BE2C (cell line): ENCODE results near the gene SAP30L.

ENCODE experiments used
- DNase-seq: peaks from one replicate; pipeline ENCODE4 v3.0.0-alpha.2; 2020
- H3K27me3 ChIP-seq: fragments of 250-450 bp; sonication (Bioruptor Pico); 2 replicates; pipeline ENCODE4 v1.5.1; 2020; ENCODE audit warnings: mild to moderate bottlenecking
- H3K36me3 ChIP-seq: fragments of 250-450 bp; sonication (Bioruptor Pico); 2 replicates; pipeline ENCODE4 v1.5.1; 2020; ENCODE audit warnings: mild to moderate bottlenecking
- H3K4me1 ChIP-seq: fragments of 250-450 bp; sonication (Bioruptor Pico); 2 replicates; pipeline ENCODE4 v1.5.1; 2020
- H3K4me3 ChIP-seq: 2 replicates; pipeline ENCODE4 v1.5.1; 2011; ENCODE audit warnings: low read depth, low read length
- H3K9me3 ChIP-seq: fragments of 250-450 bp; sonication (Bioruptor Pico); 2 replicates; pipeline ENCODE4 v1.5.1; 2020
- TF ChIP-seq, protein P1 (sequence below): IDR thresholded peaks from 2 replicates; pipeline ENCODE4 v1.5.1; 2012; ENCODE audit warnings: mild to moderate bottlenecking, low read depth, low read length

Gene SAP30L

DNA sequence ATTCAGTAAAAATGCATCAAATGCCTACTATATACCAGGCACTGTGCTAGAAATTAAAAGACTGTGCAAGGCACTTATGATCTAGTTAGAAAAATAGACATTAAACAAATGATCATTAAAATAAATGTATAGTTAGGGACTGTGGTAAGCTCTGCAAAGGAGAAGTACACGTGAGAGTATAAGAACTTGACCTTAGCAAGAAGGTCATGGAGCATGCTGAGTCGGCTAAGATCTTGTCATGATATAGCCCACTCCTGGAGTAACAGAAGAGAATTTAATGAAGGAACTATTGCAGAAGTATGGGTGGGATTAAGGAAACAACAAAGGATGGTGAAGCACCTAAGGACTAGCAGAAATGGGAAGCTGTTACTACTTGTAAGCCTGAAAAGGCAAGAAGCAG lies 23.5 kb upstream of the SAP30L start:
- Histone ChIP-seq H3K9me3 (no peaks in the 10 kb centered on the region), H3K4me1 (no peaks in the 10 kb centered on the region), H3K4me3 (no peak overlapping the region), H3K36me3 (no peaks in the 10 kb centered on the region), H3K27me3 (no peaks in the 10 kb centered on the region)
- TF ChIP-seq, protein P1, sequence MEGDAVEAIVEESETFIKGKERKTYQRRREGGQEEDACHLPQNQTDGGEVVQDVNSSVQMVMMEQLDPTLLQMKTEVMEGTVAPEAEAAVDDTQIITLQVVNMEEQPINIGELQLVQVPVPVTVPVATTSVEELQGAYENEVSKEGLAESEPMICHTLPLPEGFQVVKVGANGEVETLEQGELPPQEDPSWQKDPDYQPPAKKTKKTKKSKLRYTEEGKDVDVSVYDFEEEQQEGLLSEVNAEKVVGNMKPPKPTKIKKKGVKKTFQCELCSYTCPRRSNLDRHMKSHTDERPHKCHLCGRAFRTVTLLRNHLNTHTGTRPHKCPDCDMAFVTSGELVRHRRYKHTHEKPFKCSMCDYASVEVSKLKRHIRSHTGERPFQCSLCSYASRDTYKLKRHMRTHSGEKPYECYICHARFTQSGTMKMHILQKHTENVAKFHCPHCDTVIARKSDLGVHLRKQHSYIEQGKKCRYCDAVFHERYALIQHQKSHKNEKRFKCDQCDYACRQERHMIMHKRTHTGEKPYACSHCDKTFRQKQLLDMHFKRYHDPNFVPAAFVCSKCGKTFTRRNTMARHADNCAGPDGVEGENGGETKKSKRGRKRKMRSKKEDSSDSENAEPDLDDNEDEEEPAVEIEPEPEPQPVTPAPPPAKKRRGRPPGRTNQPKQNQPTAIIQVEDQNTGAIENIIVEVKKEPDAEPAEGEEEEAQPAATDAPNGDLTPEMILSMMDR = no peak
- DNase-seq = no peak

DNA sequence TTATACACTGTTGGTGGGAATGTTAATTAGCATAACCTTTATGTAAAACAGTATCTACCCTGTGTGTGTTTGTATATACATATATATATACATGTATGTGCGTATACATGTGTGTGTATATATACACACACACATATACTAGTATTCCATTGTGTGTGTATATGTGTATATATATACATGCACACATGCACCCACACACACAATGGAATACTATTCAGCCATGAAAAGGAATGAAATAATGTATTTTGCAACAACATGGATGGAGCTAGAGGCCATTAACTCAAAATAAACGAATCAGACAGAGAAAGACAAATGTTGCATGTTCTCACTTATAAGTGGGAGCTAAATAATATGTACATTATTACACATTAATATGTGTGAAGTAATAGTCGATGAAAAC lies 17.6 kb upstream of the SAP30L start:
- H3K4me3 ChIP-seq = no peak overlapping the region
- no peaks in the 10 kb centered on the region for H3K9me3 ChIP-seq
- TF ChIP-seq, protein P1 = no peak
- H3K36me3 ChIP-seq = no peaks in the 10 kb centered on the region
- no peaks in the 10 kb centered on the region for H3K4me1 ChIP-seq
- H3K27me3 ChIP-seq = no peaks in the 10 kb centered on the region
- no peak for DNase-seq

DNA sequence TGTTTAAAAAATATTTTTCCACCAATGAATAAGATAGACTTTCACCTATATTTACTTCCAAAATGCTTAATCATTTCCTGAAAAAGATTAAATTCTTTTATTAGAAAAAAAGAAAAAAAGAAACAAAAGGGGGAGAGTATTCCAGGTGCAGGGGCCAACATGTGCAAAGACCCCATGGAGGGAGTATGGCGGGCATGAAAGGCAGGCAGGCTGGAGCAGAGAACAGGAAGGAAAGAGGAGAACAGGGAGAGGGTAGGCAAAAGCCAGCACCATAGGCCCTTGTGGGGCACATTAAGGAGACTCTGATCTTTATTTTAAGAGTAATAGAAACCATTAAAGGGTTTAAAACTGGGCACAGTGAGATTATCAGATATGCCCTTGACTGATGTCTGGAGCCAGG lies 16.5 kb upstream of the SAP30L start:
- TF ChIP-seq, protein P1 = no peak
- H3K9me3 ChIP-seq = no peaks in the 10 kb centered on the region
- H3K4me3 ChIP-seq = no peak overlapping the region
- H3K4me1 ChIP-seq = no peaks in the 10 kb centered on the region
- no peaks in the 10 kb centered on the region for H3K27me3 ChIP-seq
- no peak for DNase-seq
- no peaks in the 10 kb centered on the region for H3K36me3 ChIP-seq

DNA sequence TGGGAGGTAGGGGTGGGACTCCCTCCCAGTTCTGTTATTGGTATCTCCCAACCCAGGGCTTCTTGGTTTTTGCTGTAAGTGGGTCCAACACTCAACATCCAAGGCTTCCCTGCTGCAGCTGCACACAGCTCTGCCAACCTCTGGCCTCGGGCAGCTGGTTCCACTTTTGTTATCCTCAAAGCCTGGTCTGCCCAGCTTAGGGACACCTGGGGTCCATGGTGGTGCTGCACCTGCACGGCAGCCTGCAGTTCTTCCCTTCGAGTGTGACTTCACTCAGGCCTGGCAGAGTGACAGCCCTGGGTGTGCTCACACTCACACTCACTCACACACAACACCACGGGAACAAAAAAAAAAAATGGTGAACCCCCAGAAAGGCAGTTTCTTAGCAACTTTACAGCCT lies 15.3 kb upstream of the SAP30L start:
- no peaks in the 10 kb centered on the region for H3K27me3 ChIP-seq
- H3K4me1 ChIP-seq = no peaks in the 10 kb centered on the region
- no peak for DNase-seq
- TF ChIP-seq, protein P1 = no peak
- H3K36me3 ChIP-seq = no peaks in the 10 kb centered on the region; the same call in 1 of the 2 replicates
- H3K4me3 ChIP-seq = no peak overlapping the region
- no peaks in the 10 kb centered on the region for H3K9me3 ChIP-seq

DNA sequence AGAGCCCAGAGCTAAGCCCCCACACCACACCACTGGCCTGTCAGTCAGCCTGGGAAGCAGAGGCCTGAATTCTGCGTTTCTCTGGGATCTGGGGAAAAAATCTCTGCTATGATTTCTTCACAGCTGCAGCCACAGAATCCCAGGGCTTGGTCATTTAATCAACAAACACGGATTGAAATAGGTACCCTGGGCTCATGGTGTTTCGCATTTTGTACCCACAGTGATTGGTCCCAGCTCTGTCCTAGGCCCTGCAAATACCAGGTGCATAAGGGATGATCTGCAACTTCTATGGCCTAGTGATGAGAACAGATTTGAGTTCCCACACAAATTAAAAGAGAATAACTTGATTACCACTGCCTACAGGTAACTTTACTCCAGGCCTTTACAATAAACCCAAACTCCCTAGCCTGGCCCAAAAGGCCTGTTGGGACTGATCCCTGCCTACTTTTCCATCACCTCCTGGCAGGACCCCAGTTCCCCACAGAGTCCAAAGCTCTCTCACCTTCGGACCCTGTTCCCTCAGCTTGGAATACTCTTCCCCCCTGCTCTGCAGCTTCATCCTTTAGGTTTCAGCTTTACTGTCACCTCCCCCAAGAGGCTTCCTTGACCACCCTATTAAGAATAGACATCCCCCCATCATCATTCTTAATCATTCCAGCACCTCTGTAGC lies 14.7 kb upstream of the SAP30L start:
- TF ChIP-seq, protein P1 = no peak
- Histone ChIP-seq H3K9me3 (no peaks in the 10 kb centered on the region), H3K4me1 (no peaks in the 10 kb centered on the region), H3K4me3 (no peak overlapping the region), H3K36me3 (no peaks in the 10 kb centered on the region; the same call in 1 of the 2 replicates), H3K27me3 (no peaks in the 10 kb centered on the region)
- no peak for DNase-seq

DNA sequence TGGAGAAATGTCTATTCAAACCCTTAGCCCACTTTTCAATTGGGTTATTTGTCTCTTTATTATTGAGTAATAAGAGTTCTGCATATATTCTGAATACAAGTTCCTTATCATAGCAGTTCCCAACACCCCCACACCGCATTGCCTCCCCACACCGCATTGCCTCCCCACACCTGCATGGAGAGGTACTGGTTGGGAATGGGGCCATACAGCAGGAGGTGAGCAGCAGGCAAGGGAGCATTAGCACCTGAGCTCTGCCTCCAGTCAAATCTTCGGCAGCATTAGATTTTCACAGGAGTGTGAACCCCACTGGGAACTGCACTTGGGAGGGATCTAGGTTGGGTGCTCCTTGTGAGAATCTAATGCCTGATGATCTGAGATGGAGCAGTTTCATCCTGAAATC lies 10.6 kb upstream of the SAP30L start:
- TF ChIP-seq, protein P1 = no peak
- DNase-seq = no peak
- Histone ChIP-seq H3K9me3 (no peaks in the 10 kb centered on the region), H3K4me3 (no peak overlapping the region), H3K27me3 (no peaks in the 10 kb centered on the region), H3K4me1 (no peaks in the 10 kb centered on the region), H3K36me3 (peaks cover 4% of the 10 kb centered on the region)
